Activated gamma-delta T cell treated with anti-CD3 and anti-CD28 coated beads, Interleukin-2, amount 50 U/mL, for 16 hours (primary cell): ENCODE data around the gene NRF1.

ENCODE experiments used
- DNase-seq: peaks from one replicate; pipeline ENCODE4 v3.0.0-alpha.2; 2020; ENCODE audit warnings: low read depth

The NRF1 gene

GRCh38 chr7:129804111-129804889 lies 192.8 kb downstream of the NRF1 start:
- no peak for DNase-seq

GRCh38 chr7:129804890-129805719 lies 193.6 kb downstream of the NRF1 start:
- no peak for DNase-seq
